HFFc6 (cell line): Measurements from ENCODE around the gene TMEM106A. TPM values are rescaled to one million over a fixed set of nuclear protein-coding genes. Genes with fewer than 3 reads are reported as not detected.
A peak's percentile ranks its signal among the peaks of the same experiment; 100 is the strongest.
"Not testable (repeated sequence)": the region's sequence is repeated elsewhere in the genome, so short reads cannot be mapped to it uniquely, and the experiment has no call there.

Experiments used
- DNase-seq: peaks from one replicate; pipeline ENCODE4 v3.0.0-alpha.2; 2018
- H3K27ac Mint-ChIP-seq: 2 replicates; pipeline ENCODE4 v1.8.0; 2020; ENCODE audit warnings: mild to moderate bottlenecking, mixed read lengths
- H3K27me3 Mint-ChIP-seq: 2 replicates; pipeline ENCODE4 v1.8.0; 2021; ENCODE audit warnings: mild to moderate bottlenecking, moderate library complexity, mixed read lengths; ENCODE audit not compliant: insufficient read depth
- H3K36me3 Mint-ChIP-seq: 2 replicates; pipeline ENCODE4 v1.8.0; 2021; ENCODE audit warnings: low read depth, mixed read lengths
- H3K4me1 Mint-ChIP-seq: 2 replicates; pipeline ENCODE4 v1.8.0; 2020; ENCODE audit warnings: low read depth, mixed read lengths
- H3K4me3 Mint-ChIP-seq: 2 replicates; pipeline ENCODE4 v1.8.0; 2020; ENCODE audit warnings: mild to moderate bottlenecking, moderate library complexity, mixed read lengths
- H3K9me3 Mint-ChIP-seq: 2 replicates; pipeline ENCODE4 v1.8.0; 2020; ENCODE audit warnings: mild to moderate bottlenecking, mixed read lengths
- CTCF ChIP-seq: fragments of 200-600 bp; sonication (generic); IDR thresholded peaks from 2 replicates; pipeline ENCODE4 v1.5.0; 2021; ENCODE audit warnings: antibody characterized with exemption, mild to moderate bottlenecking
- total RNA-seq, 6 experiments: library from RNA; stranded (reverse); fragmentation: NEBNext Ultra II Directional; extraction: Animal tissue kit (Norgen Biotek cat#: 25700); gene quantifications; 2 replicates in 1 of 6; 3 replicates in 5 of 6; pipeline ENCODE4 v1.2.3, GENCODE V29; 2021

Gene TMEM106A
- total RNA-seq, 6 experiments from 2014 or later: 12.0 to 17.5 (median 15.5) TPM

GRCh38 chr17:43226393-43226792 is 14.7 kb downstream of the TMEM106A start:
- no peaks in the 10 kb centered on the region for H3K4me1 Mint-ChIP-seq
- no peak for DNase-seq
- no peaks in the 10 kb centered on the region for H3K27me3 Mint-ChIP-seq
- no peak overlapping the region for H3K4me3 Mint-ChIP-seq
- peaks cover 11% of the 10 kb centered on the region; the same call in 1 of the 2 replicates for H3K36me3 Mint-ChIP-seq
- no peak overlapping the region for H3K27ac Mint-ChIP-seq
- no peaks in the 10 kb centered on the region for H3K9me3 Mint-ChIP-seq
- TF ChIP-seq CTCF: no peak

GRCh38 chr17:43228020-43228782 is 16.5 kb downstream of the TMEM106A start, which contains the start of gene CCDC200:
Gene CCDC200, minus strand, starts transcription at chr17:43228623. Its CDS starts 69 bp downstream, at chr17:43228554.
- not testable (repeated sequence) for H3K9me3 Mint-ChIP-seq, H3K4me1 Mint-ChIP-seq, H3K27ac Mint-ChIP-seq, H3K36me3 Mint-ChIP-seq, DNase-seq, H3K27me3 Mint-ChIP-seq, H3K4me3 Mint-ChIP-seq

- H3K36me3 Mint-ChIP-seq: not testable (repeated sequence)
- peak overlapping the region; percentile 46; the same call in 1 of the 2 replicates for H3K27ac Mint-ChIP-seq
These were observed 19.7 kb downstream of the TMEM106A start for GRCh38 chr17:43231205-43232020.

GRCh38 chr17:43232021-43232699 is 20.5 kb downstream of the TMEM106A start:
- DNase-seq: peak; percentile 19
- not testable (repeated sequence) for H3K4me1 Mint-ChIP-seq, H3K27me3 Mint-ChIP-seq, H3K36me3 Mint-ChIP-seq, H3K9me3 Mint-ChIP-seq
- peak overlapping the region; percentile 65 for H3K27ac Mint-ChIP-seq
- H3K4me3 Mint-ChIP-seq: peak overlapping the region; percentile 14; the same call in 1 of the 2 replicates

More at GRCh38 chr17:43231205-43232020, 19.7 kb downstream of the TMEM106A start:
- not testable (repeated sequence) for H3K4me1 Mint-ChIP-seq, DNase-seq, H3K9me3 Mint-ChIP-seq, H3K4me3 Mint-ChIP-seq, H3K27me3 Mint-ChIP-seq

GRCh38 chr17:43233263-43233662 is 21.6 kb downstream of the TMEM106A start:
- H3K36me3 Mint-ChIP-seq, H3K27ac Mint-ChIP-seq, H3K9me3 Mint-ChIP-seq, H3K4me1 Mint-ChIP-seq, H3K4me3 Mint-ChIP-seq, H3K27me3 Mint-ChIP-seq: not testable (repeated sequence)
- DNase-seq: peak; percentile 27

GRCh38 chr17:43233877-43234276 is 22.2 kb downstream of the TMEM106A start, which contains the start of gene RNU2-1:
Gene RNU2-1, minus strand, starts transcription at chr17:43233977.
- H3K27me3 Mint-ChIP-seq, H3K4me3 Mint-ChIP-seq, H3K27ac Mint-ChIP-seq, H3K9me3 Mint-ChIP-seq, H3K36me3 Mint-ChIP-seq, H3K4me1 Mint-ChIP-seq, DNase-seq: not testable (repeated sequence)

- H3K27ac Mint-ChIP-seq, H3K9me3 Mint-ChIP-seq, H3K27me3 Mint-ChIP-seq: not testable (repeated sequence)
These were observed 27.9 kb downstream of the TMEM106A start for GRCh38 chr17:43239597-43239996.

GRCh38 chr17:43240596-43241352 is 29.1 kb downstream of the TMEM106A start:
- not testable (repeated sequence) for H3K36me3 Mint-ChIP-seq, H3K4me1 Mint-ChIP-seq, H3K27me3 Mint-ChIP-seq, H3K9me3 Mint-ChIP-seq, H3K27ac Mint-ChIP-seq, H3K4me3 Mint-ChIP-seq
- DNase-seq: peak; percentile 85

More at GRCh38 chr17:43239597-43239996, 27.9 kb downstream of the TMEM106A start:
- not testable (repeated sequence) for DNase-seq, H3K36me3 Mint-ChIP-seq, H3K4me1 Mint-ChIP-seq, H3K4me3 Mint-ChIP-seq

GRCh38 chr17:43246456-43246855 is 34.8 kb downstream of the TMEM106A start:
- not testable (repeated sequence) for H3K4me1 Mint-ChIP-seq, H3K27ac Mint-ChIP-seq, H3K36me3 Mint-ChIP-seq, H3K27me3 Mint-ChIP-seq, H3K4me3 Mint-ChIP-seq, H3K9me3 Mint-ChIP-seq, DNase-seq
